NCI-H1048 (cell line): ENCODE data around the gene RFX1.
"Not testable (repeated sequence)": the region's sequence is repeated elsewhere in the genome, so short reads cannot be mapped to it uniquely, and the experiment has no call there.

ENCODE experiments used
- DNase-seq: peaks from one replicate; lab custom pipeline; 2025; lab: John Stamatoyannopoulos, UW

Gene RFX1

GRCh38 chr19:13978351-13979243 is 27.5 kb downstream of the RFX1 start:
- peak; percentile 63 for DNase-seq

GRCh38 chr19:13977803-13978202 is 28.3 kb downstream of the RFX1 start:
- no peak for DNase-seq

GRCh38 chr19:13976446-13976845 is 29.7 kb downstream of the RFX1 start:
- no peak for DNase-seq

- DNase-seq, result no peak
Measured at GRCh38 chr19:13975870-13976269, 30.2 kb downstream of the RFX1 start.

- DNase-seq, result peak; percentile 82
Measured at GRCh38 chr19:13974073-13974472, 32.0 kb downstream of the RFX1 start.

GRCh38 chr19:13973479-13973878 is 32.6 kb downstream of the RFX1 start:
- not testable (repeated sequence) for DNase-seq

GRCh38 chr19:13972368-13973155 is 33.6 kb downstream of the RFX1 start:
- no peak for DNase-seq

DNA sequence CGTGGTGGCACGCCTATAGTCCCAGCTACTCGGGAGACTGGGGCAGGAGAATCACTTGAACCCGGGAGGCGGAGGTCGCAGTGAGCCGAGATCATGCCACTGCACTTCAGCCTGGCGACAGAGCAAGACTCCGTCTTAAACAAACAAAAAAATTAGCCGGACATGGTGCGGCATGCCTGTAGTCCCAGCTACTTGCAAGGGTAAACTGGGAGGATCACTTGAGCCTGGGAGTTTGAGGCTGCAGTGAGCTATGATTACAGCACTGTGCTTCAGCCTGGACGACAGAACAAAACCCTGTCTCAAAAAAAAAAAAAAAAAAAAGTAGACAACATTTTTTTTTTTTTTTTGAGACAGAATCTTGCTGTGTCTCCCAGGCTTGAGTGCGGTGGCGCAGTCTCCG is 34.3 kb downstream of the RFX1 start:
- DNase-seq, result not testable (repeated sequence)

DNA sequence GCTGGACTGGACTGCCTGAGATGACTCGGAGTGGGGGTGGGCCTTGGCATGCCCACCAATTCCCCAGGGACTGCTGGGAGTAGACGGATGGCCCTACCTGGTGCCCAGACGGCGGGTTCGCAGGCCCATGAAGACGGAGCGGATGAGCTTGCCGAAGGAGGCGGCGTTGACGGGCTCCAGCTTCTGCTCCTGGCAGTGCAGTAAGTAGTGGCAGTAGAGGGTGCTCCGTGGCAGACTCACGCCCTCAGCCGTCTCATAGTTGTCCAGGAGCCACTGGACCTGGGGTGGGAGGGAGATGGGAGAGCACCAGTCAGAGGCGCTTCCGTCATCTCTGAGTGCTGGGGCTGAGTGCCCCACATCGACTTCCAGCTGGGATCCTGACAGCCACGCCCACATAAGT is 36.2 kb downstream of the RFX1 start:
- no peak for DNase-seq

- DNase-seq, result no peak
Measured at GRCh38 chr19:13968999-13969398, 37.1 kb downstream of the RFX1 start.

GRCh38 chr19:13968383-13968935 is 37.7 kb downstream of the RFX1 start:
- no peak for DNase-seq

- DNase-seq, result not testable (repeated sequence)
Measured at GRCh38 chr19:13967206-13967605, 38.9 kb downstream of the RFX1 start.

DNA sequence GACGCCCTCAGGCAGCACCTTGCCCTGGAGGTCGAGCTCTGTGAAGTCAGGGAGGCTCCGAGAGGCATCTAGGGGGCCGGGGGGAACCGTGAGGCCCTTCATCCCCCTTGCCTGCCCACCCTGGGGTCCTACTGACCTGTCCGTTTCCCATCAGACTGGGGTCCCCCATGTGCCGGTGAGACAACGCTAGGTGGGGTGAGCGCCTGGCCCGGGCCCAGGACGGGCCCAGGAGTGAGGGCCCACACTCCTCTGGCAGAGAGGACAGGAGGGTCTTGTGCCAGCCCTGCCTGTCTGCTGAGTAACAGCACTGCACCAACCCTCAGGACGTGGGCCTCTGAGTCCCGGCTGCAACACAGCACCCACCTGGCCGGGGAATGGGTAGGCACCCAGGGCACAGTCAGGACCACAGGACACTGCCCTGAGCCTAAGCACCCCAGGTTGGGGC is 39.4 kb downstream of the RFX1 start:
- DNase-seq, result no peak

- no peak for DNase-seq
Measured at GRCh38 chr19:13965926-13966683, 40.0 kb downstream of the RFX1 start.

GRCh38 chr19:13965377-13965896 is 40.7 kb downstream of the RFX1 start:
- no peak for DNase-seq

- no peak for DNase-seq
Measured at GRCh38 chr19:13964776-13965175, 41.3 kb downstream of the RFX1 start.

GRCh38 chr19:13963603-13964105 is 42.5 kb downstream of the RFX1 start:
- DNase-seq, result no peak

- DNase-seq, result no peak
Measured at GRCh38 chr19:13962699-13963602, 43.2 kb downstream of the RFX1 start.

DNA sequence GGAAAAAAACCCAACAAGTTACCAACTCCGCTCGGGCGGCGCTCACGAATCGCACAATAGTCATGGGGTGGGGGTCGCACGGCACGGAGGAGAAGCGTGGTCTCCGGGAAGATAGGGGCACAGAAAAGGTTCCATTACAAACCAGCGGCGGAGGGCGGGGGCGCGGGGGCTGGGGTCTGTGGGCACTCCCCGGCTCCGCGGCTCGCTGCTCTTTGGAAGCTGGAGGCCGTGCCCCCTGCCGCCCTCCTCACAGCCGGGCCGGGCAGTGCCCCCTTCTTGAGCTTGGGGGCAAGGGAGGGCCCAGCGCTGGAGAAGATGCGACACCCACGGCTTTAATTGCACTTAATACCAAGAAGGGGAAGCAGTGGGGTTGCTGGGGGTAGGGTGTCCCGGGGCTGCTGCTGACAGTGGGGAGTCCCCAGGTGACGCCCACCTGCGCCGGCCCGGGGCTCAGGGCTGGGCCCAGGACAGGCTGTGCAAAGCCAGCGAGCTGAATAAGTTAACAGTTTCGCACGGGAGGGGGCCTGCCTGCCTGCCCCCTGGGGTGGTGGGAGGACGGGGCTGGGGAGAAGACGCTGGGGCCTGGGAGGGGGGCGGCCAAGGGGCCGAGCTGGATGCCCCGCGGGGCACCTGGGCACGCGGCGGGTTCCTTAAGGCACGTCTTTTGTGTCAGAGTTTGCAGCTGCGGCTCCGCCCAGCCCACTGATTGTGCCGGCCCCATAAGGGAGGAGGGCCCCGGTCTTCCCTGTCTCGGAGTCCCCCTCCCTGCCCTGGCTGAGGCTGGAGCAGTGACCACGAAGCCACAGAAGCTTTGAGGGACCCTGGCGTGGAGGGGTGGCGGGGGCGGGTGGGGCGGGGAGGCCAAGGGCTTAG is 44.1 kb downstream of the RFX1 start:
- DNase-seq, result no peak
